Activated CD8-positive, alpha-beta T cell treated with anti-CD3 and anti-CD28 coated beads for 36 hours (primary cell): Measurements from ENCODE around the gene ING2. TPM values are rescaled to one million over a fixed set of nuclear protein-coding genes. Genes with fewer than 3 reads are reported as not detected.

Experiments used
- ATAC-seq: fragments of 200-7000 bp; cut with Tn5 transposase; one replicate; pipeline ENCODE4 v1.10.0; 2021; ENCODE audit warnings: mild to moderate bottlenecking, moderate library complexity
- CTCF ChIA-PET: fragments of 350-600 bp; sonication (Branson Sonifier 250); formaldehyde crosslinking; loops from one replicate; lab custom pipeline; 2021; ENCODE audit warnings: antibody characterized with exemption; lab: Charles Lee
- POLR2A ChIA-PET: fragments of 350-600 bp; sonication (Branson Sonifier 250); formaldehyde crosslinking; loops from one replicate; lab custom pipeline; 2021; ENCODE audit warnings: antibody characterized with exemption; lab: Charles Lee
- DNase-seq: peaks from one replicate; pipeline ENCODE4 v3.0.0-alpha.2; 2020
- H3K27ac Mint-ChIP-seq: one replicate; pipeline ENCODE4 v1.8.0; 2021; ENCODE audit warnings: mild to moderate bottlenecking, mixed read lengths
- H3K27me3 Mint-ChIP-seq: one replicate; pipeline ENCODE4 v1.8.0; 2021; ENCODE audit warnings: mixed read lengths
- H3K36me3 Mint-ChIP-seq: one replicate; pipeline ENCODE4 v1.8.0; 2021; ENCODE audit warnings: low read depth, mixed read lengths
- H3K4me1 Mint-ChIP-seq: one replicate; pipeline ENCODE4 v1.8.0; 2021; ENCODE audit warnings: low read depth, mixed read lengths
- H3K4me3 Mint-ChIP-seq: one replicate; pipeline ENCODE4 v1.8.0; 2021; ENCODE audit warnings: mild to moderate bottlenecking, moderate library complexity, mixed read lengths
- H3K9me3 Mint-ChIP-seq: one replicate; pipeline ENCODE4 v1.8.0; 2021; ENCODE audit warnings: mixed read lengths
- intact Hi-C: fragments of 100-400 bp; cut with micrococcal nuclease; formaldehyde crosslinking; loops from one replicate; pipeline ENCODE4 v1.10.0; 2022
- total RNA-seq, 2 experiments: library from RNA; stranded (reverse); gene quantifications; one replicate each; pipeline ENCODE4 v1.2.3, GENCODE V29; 2021
- TF ChIP-seq, protein P1 (sequence below): fragments of 200-600 bp; IDR thresholded peaks from one replicate; pipeline ENCODE4 v1.8.0; 2022; ENCODE audit warnings: antibody characterized with exemption, mild to moderate bottlenecking

The ING2 gene
- total RNA-seq, 2 experiments from 2014 or later, result 18.2 to 21.0 TPM

DNA sequence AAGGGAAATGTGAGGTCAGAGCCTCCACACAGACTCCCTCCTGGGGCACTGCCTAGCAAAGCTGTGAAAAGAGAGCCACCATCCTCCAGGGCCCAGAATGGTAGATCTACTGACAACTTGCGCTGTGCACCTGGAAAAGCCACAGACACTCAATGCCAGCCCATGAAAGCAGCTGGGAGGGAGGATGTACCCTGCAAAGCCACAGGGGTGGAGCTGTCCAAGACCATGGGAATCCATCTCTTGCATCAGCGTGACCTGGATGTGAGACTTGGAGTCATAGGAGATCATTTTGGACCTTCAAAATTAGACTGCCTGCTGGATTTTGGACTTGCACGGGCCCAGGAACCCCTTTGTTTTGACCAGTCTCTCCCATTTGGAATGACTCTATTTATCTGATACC lies 37.6 kb upstream of the ING2 start:
- intact Hi-C loops, result no loop called here
- ATAC-seq, result no peak
- Mint-ChIP-seq H3K27ac (no peak overlapping the region), H3K4me1 (peaks cover under 1% of the 10 kb centered on the region), H3K36me3 (peaks cover 1% of the 10 kb centered on the region), H3K27me3 (no peaks in the 10 kb centered on the region), H3K4me3 (no peak overlapping the region), H3K9me3 (peaks cover 4% of the 10 kb centered on the region)
- TF ChIP-seq, protein P1, sequence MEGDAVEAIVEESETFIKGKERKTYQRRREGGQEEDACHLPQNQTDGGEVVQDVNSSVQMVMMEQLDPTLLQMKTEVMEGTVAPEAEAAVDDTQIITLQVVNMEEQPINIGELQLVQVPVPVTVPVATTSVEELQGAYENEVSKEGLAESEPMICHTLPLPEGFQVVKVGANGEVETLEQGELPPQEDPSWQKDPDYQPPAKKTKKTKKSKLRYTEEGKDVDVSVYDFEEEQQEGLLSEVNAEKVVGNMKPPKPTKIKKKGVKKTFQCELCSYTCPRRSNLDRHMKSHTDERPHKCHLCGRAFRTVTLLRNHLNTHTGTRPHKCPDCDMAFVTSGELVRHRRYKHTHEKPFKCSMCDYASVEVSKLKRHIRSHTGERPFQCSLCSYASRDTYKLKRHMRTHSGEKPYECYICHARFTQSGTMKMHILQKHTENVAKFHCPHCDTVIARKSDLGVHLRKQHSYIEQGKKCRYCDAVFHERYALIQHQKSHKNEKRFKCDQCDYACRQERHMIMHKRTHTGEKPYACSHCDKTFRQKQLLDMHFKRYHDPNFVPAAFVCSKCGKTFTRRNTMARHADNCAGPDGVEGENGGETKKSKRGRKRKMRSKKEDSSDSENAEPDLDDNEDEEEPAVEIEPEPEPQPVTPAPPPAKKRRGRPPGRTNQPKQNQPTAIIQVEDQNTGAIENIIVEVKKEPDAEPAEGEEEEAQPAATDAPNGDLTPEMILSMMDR, result no peak
- POLR2A ChIA-PET, result no interaction called here
- no peak for DNase-seq
- CTCF ChIA-PET, result no interaction called here

DNA sequence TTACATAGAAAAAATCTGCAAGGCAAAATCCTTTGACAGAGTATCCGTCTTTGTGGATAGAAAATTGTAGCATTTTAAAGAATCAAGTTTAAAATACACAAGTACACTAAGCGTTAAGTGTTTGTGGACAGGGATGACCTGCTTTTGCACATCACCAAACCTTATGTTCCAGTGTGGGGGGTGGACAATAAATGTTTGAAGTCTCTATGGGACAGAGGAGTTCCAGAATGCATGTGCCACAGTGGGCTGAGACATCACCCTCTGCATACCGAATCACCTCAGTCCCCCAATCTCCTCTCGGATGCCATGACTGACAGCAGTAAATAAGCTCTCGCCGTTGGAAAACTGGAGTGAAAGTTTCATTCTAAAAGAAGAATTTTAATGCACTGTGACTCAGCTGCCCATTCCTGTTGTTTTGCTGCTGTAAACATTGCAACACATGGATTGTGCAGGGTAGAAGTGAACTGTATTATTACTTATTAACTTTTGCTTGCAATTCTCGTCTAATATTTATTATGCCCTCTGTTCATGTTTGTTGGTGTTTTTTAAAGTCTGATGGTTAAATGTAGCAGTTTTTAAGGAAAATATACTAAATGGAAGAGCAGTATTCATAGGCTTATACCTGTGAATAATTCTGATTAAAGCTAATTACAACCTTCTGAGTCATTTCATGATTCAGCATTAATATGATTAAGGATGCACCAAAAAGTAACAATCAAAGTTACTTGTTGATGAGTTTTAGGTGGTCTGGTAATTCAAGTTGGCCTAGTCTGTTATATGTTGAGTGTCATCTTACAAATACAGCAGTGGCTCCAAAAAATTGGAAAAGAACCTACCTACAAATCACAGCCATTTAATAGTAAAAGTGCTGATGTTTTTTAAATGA lies 36.4 kb upstream of the ING2 start:
- Mint-ChIP-seq H3K36me3 (peaks cover 1% of the 10 kb centered on the region), H3K27me3 (no peaks in the 10 kb centered on the region), H3K4me3 (no peak overlapping the region), H3K27ac (no peak overlapping the region), H3K4me1 (peaks cover 4% of the 10 kb centered on the region), H3K9me3 (peaks cover 4% of the 10 kb centered on the region)
- ChIA-PET CTCF (interaction anchor here (0.9 to 1.4 kb wide), 5 partner anchors 13 to 252 kb away, joined by 3 to 6 read pairs (median 3); no protein-coding TSS in a partner anchor), POLR2A (interaction anchor here (0.9 kb wide), 1 partner anchor 37 kb away, joined by 3 read pairs; no protein-coding TSS in a partner anchor)
- TF ChIP-seq, protein P1, result no peak
- ATAC-seq (no peak), DNase-seq (no peak)
- intact Hi-C loops, result no loop called here

DNA sequence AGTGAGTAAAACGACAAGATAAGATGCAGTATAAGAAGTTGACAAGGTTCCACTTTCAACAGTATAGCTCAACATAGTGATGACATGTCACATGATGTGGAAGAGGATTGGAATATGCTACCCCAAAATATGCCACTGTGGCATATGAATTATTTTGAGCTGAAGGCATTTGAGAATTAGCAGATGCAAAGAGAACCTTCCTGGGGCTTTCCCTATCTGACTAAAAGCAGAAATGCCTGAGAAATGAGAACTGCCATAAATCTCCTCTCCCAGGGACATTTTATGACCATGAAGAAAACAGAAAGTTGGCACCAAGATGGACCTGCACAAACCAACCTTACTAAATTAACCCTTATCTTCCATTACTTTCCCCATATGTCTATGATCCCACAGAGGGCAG lies 35.6 kb upstream of the ING2 start:
- no peak for DNase-seq
- no peaks in the 10 kb centered on the region for H3K27me3 Mint-ChIP-seq
- TF ChIP-seq, protein P1, result no peak
- POLR2A ChIA-PET, result interaction anchor here (0.9 to 1.2 kb wide), 2 partner anchors 23 to 36 kb away, joined by 3 read pairs; no protein-coding TSS in a partner anchor
- no peak overlapping the region for H3K4me3 Mint-ChIP-seq
- intact Hi-C loops, result no loop called here
- H3K27ac Mint-ChIP-seq, result no peak overlapping the region
- H3K9me3 Mint-ChIP-seq, result no peaks in the 10 kb centered on the region
- H3K36me3 Mint-ChIP-seq, result peaks cover 1% of the 10 kb centered on the region
- ATAC-seq, result no peak
- peaks cover 4% of the 10 kb centered on the region for H3K4me1 Mint-ChIP-seq
- CTCF ChIA-PET, result interaction anchor here (0.9 to 1.4 kb wide), 6 partner anchors 14 to 251 kb away, joined by 3 to 6 read pairs (median 3); no protein-coding TSS in a partner anchor

DNA sequence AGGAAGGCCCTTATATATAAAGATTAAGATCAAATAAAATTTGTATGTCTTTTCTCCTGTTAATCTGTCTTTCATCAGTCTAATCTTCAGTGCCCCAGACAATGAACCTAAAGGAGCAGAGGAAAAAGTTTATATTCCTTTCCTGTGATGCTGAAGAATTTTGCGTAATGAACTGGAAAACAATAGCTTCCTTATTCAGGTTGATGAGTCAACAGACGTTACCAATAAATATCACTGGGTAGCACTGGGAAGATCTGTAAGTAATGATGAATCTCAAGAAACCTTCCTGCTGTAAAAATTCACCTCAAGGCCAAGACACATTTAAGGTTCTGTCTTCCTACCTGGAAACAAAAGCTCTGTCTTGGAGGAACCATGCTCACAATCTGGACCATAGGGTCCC lies 34.9 kb upstream of the ING2 start:
- no peaks in the 10 kb centered on the region for H3K9me3 Mint-ChIP-seq
- DNase-seq (no peak), ATAC-seq (no peak)
- TF ChIP-seq, protein P1, result no peak
- H3K27me3 Mint-ChIP-seq, result no peaks in the 10 kb centered on the region
- ChIA-PET CTCF (interaction anchor here (0.9 to 1.4 kb wide), 4 partner anchors 14 to 133 kb away, joined by 3 to 5 read pairs (median 3); no protein-coding TSS in a partner anchor), POLR2A (interaction anchor here (0.9 to 1.2 kb wide), 2 partner anchors 23 to 36 kb away, joined by 3 read pairs; no protein-coding TSS in a partner anchor)
- no peak overlapping the region for H3K4me3 Mint-ChIP-seq
- H3K4me1 Mint-ChIP-seq, result peaks cover 4% of the 10 kb centered on the region
- intact Hi-C loops, result loop anchor here (10.0 kb wide), 1 partner anchor 255 kb away; no protein-coding TSS in a partner anchor
- H3K27ac Mint-ChIP-seq, result no peak overlapping the region
- H3K36me3 Mint-ChIP-seq, result no peaks in the 10 kb centered on the region
